ENCODE results near the gene LSM10. TPM values are rescaled to one million over a fixed set of nuclear protein-coding genes. Genes with fewer than 3 reads are reported as not detected.

LSM10 gene
- total and polyA plus RNA-seq, 9 of the 15 experiments (the other 6 are each of a cell fraction or from before 2014, with no cell fraction given): 13.2 to 146 (median 68.9) TPM

GRCh38 chr1:36365381-36365780 lies 32.3 kb downstream of the LSM10 start (continued):
- TF ChIP-seq HSF4 (CRISPR knock-in tag; IDR thresholded peaks at IDR 0.05; ENCODE audit: borderline replicate concordance) (no peak), ZNF316 (IDR thresholded peaks at IDR 0.05) (no peak), ZNF76 (CRISPR knock-in tag; IDR thresholded peaks at IDR 0.05; ENCODE audit: borderline replicate concordance) (no peak), TARDBP (IDR thresholded peaks at IDR 0.05) (no peak), POLR3A (IDR thresholded peaks at IDR 0.05; ENCODE audit: borderline replicate concordance, extremely low read depth, insufficient read depth, insufficient read length) (no peak), ZBTB2 (IDR thresholded peaks at IDR 0.05) (no peak), ZNF263 (CRISPR knock-in tag; IDR thresholded peaks at IDR 0.05; ENCODE audit: borderline replicate concordance) (no peak), KAT8 (IDR thresholded peaks at IDR 0.05; ENCODE audit: low read depth) (no peak)

GRCh38 chr1:36359911-36360550 lies 37.7 kb downstream of the LSM10 start:
- ChIA-PET POLR2A (interaction anchor here (0.6 to 2.9 kb wide), 4 partner anchors 9 to 28 kb away, joined by 3 to 18 read pairs (median 6); no protein-coding TSS in a partner anchor), CTCF (ENCODE audit: low intra/inter-chr PET ratio) (no interaction called here)
- H3K9me3 ChIP-seq (replicated peaks; ENCODE audit: control insufficient read depth, insufficient read depth, low read depth, low read length): no peaks in the 10 kb centered on the region
- no TSS peak for BruUV-seq (replicated peaks)
- H3K79me2 ChIP-seq (ENCODE audit: control insufficient read depth, insufficient read depth, low read length): 0 out of 3 replicates have a peak, but pooled peaks cover 4% of the 10 kb centered on the region
- intact Hi-C loops (cut with micrococcal nuclease) (no loop called here), in situ Hi-C loops (cut with MboI) (no loop called here)
- H3K9ac ChIP-seq (ENCODE audit: insufficient read depth in 1 of 2, low read depth in 2 of 2, low read length in 2 of 2): peak overlapping the region in 1 of 2 experiments; percentile 24; a peak in 1 of 4 replicates
- H4K20me1 ChIP-seq (replicated peaks; ENCODE audit: control insufficient read depth, insufficient read depth, low read length): no peaks in the 10 kb centered on the region
- no peak overlapping the region for H3K27ac ChIP-seq (ENCODE audit: extremely low read depth, low read depth, low read length)
- no peak overlapping the region for H3K4me3 ChIP-seq
- H3K27me3 ChIP-seq (ENCODE audit: control insufficient read depth in 2 of 2, insufficient read depth in 2 of 2, low read length in 2 of 2): no peaks in the 10 kb centered on the region
- H3K9me1 ChIP-seq (ENCODE audit: control insufficient read depth, insufficient read depth, low read length): no peaks in the 10 kb centered on the region
- FAIRE-seq (no peak), ATAC-seq (no peak), DNase-seq (ENCODE audit: extremely low read depth in 1 of 4, low spot score in 3 of 4) (no peak)
- 0 out of 5 replicates have a peak, but pooled peaks cover 0 to 3% of the 10 kb centered on the region in 2 experiments for H3K4me1 ChIP-seq (replicated peaks in 1 of 2; ENCODE audit: control insufficient read depth in 2 of 2, insufficient read depth in 2 of 2, low read length in 2 of 2)
- no peak overlapping the region for H2AFZ ChIP-seq (ENCODE audit: low read depth, low read length)
- no peak overlapping the region for H3K4me2 ChIP-seq (ENCODE audit: insufficient read depth, low read length)
- 89% methylated on average over 6 of the region's 6 CpGs for WGBS (ENCODE audit: insufficient coverage, low coverage, missing lambda C conversion rate)
- H3K36me3 ChIP-seq (ENCODE audit: control insufficient read depth, insufficient read depth, low read length): peaks cover 75% of the 10 kb centered on the region
- TF ChIP-seq NFIC (IDR thresholded peaks at IDR 0.05) (peak; percentile 68), GTF2B (IDR thresholded peaks at IDR 0.05; ENCODE audit: extremely low read depth, insufficient read length) (no peak), XRCC4 (IDR thresholded peaks at IDR 0.05; ENCODE audit: extremely low read depth, insufficient read depth, insufficient read length) (no peak), POLR2AphosphoS5 (IDR thresholded peaks at IDR 0.05; ENCODE audit: control insufficient read depth, insufficient read depth, low read depth, low read length) (no peak), NFRKB (IDR thresholded peaks at IDR 0.05; ENCODE audit: low read depth) (no peak), ZNF174 (CRISPR knock-in tag; IDR thresholded peaks at IDR 0.05) (no peak), ZNF311 (CRISPR knock-in tag; IDR thresholded peaks at IDR 0.05) (no peak), ZBTB2 (IDR thresholded peaks at IDR 0.05) (no peak), SRSF9 (IDR thresholded peaks at IDR 0.05; ENCODE audit: borderline replicate concordance, low read depth, low read length) (no peak), POLR2A (conservative IDR thresholded peaks at IDR 0.05) (peak; percentile 6; the same call in 1 of the 2 replicates), ZKSCAN1 (IDR thresholded peaks at IDR 0.05; ENCODE audit: low read depth, low read length) (peak; percentile 70)

All from K562 (cell line).